ELF-1 (cell line): ENCODE results near the gene B4GALNT1.

ENCODE experiments used
- DNase-seq: peaks from one replicate; pipeline ENCODE4 v3.0.0-alpha.2; 2016; ENCODE audit warnings: low read depth, low spot score

B4GALNT1 gene

GRCh38 chr12:57585156-57585555 is 47.8 kb downstream of the B4GALNT1 start:
- no peak for DNase-seq

GRCh38 chr12:57584690-57585089 is 48.3 kb downstream of the B4GALNT1 start:
- DNase-seq, result no peak

GRCh38 chr12:57584050-57584449 is 49.0 kb downstream of the B4GALNT1 start:
- DNase-seq, result no peak

GRCh38 chr12:57583008-57583831 is 49.8 kb downstream of the B4GALNT1 start:
- peak; percentile 80 for DNase-seq

- no peak for DNase-seq
Measured at GRCh38 chr12:57582440-57582839, 50.6 kb downstream of the B4GALNT1 start.

GRCh38 chr12:57581802-57582201 is 51.2 kb downstream of the B4GALNT1 start:
- DNase-seq, result no peak

- DNase-seq, result no peak
Measured at GRCh38 chr12:57580466-57580795, 52.6 kb downstream of the B4GALNT1 start.

- DNase-seq, result no peak
Measured at GRCh38 chr12:57579677-57580465, 53.1 kb downstream of the B4GALNT1 start.

GRCh38 chr12:57579011-57579410 is 54.0 kb downstream of the B4GALNT1 start:
- no peak for DNase-seq

- no peak for DNase-seq
Measured at GRCh38 chr12:57577981-57578758, 54.8 kb downstream of the B4GALNT1 start.

GRCh38 chr12:57576613-57577160 is 56.3 kb downstream of the B4GALNT1 start:
- no peak for DNase-seq
